Heart right ventricle (tissue), 16 donors: ENCODE results near the gene DNASE1L2. TPM values are rescaled to one million over a fixed set of nuclear protein-coding genes. Genes with fewer than 3 reads are reported as not detected.
A peak's percentile ranks its signal among the peaks of the same experiment; 100 is the strongest.

ENCODE experiments used
- ATAC-seq, 8 donors: fragments of 200-7000 bp; cut with Tn5 transposase; one replicate each; pipeline ENCODE4 v1.9.1; 2020; ENCODE audit warnings: mild to moderate bottlenecking in 8 of 8, moderate library complexity in 8 of 8, moderate number of reproducible peaks in 1 of 8
- DNase-seq, 2 donors: peaks; one replicate each; pipeline ENCODE4 v3.0.0-alpha.2; 2020
- H3K27ac ChIP-seq, 10 donors: fragments of 200-600 bp; sonication (generic) in 2 of 10; one replicate each; pipeline versions ENCODE4 v1.5.0 to v1.8.0; 2020 to 2022; ENCODE audit warnings: mild to moderate bottlenecking in 3 of 10
- H3K27me3 ChIP-seq, 7 donors: fragments of 200-600 bp; one replicate each; pipeline ENCODE4 v1.8.0; 2021 to 2022; ENCODE audit warnings: mild to moderate bottlenecking in 2 of 7
- H3K36me3 ChIP-seq, 9 donors: fragments of 200-600 bp; sonication (generic) in 1 of 9; one replicate each; pipeline versions ENCODE4 v1.5.0 to v1.8.0; 2020 to 2022; ENCODE audit warnings: mild to moderate bottlenecking in 2 of 9
- H3K4me1 ChIP-seq, 9 donors: fragments of 200-600 bp; sonication (generic) in 1 of 9; one replicate each; pipeline versions ENCODE4 v1.5.0 to v1.8.0; 2020 to 2022; ENCODE audit warnings: mild to moderate bottlenecking in 4 of 9
- H3K4me3 ChIP-seq, 10 donors: fragments of 200-600 bp; sonication (generic) in 2 of 10; one replicate each; pipeline versions ENCODE4 v1.5.0 to v1.8.0; 2020 to 2022; ENCODE audit warnings: mild to moderate bottlenecking in 7 of 10, moderate library complexity in 2 of 10
- H3K9me3 ChIP-seq, 11 donors: fragments of 200-600 bp in 10 of 11; sonication (generic) in 2 of 11; one replicate each; pipeline versions ENCODE4 v1.5.0 to v1.8.0; 2013 to 2022; ENCODE audit warnings: mild to moderate bottlenecking in 2 of 11, control low read depth in 1 of 11, moderate library complexity in 1 of 11
- WGBS, 2 donors: extraction: QIAGEN DNeasy Blood & Tissue Kit; methylation state at CpG; one replicate each; pipeline ENCODE4 v1.1.7; 2013; ENCODE audit warnings: inconsistent platforms in 1 of 2; 5-methylcytosine and 5-hydroxymethylcytosine counted together
- intact Hi-C, 10 donors: fragments of 100-400 bp; cut with DNase I; formaldehyde crosslinking; loops; one replicate each; pipeline versions ENCODE4 v1.11.1 to v1.14.2; 2022
- polyA plus RNA-seq, 2 donors: library from polyadenylated mRNA; stranded (reverse); fragments of 200-250 nt; gene quantifications; one replicate each; pipeline ENCODE4 v1.2.3, GENCODE V29; 2013
- total RNA-seq, 10 donors: library from RNA; stranded (reverse); fragmentation: NEBNext Ultra II Directional in 3 of 10; extraction: Animal tissue kit (Norgen Biotek cat#: 25700) in 3 of 10; gene quantifications; one replicate each; pipeline versions ENCODE4 v1.2.1 to v1.2.4, GENCODE V29; 2021 to 2023
- TF ChIP-seq, protein P1 (sequence below), 9 donors: fragments of 200-600 bp; sonication (generic) in 2 of 9; IDR thresholded peaks; one replicate each; pipeline versions ENCODE4 v1.5.0 to v1.8.0; 2021 to 2022; ENCODE audit warnings: antibody characterized with exemption in 9 of 9, mild to moderate bottlenecking in 5 of 9, moderate library complexity in 1 of 9
- donor health status: Arrhythmogenic right ventricular cardiomyopathy.
- donor health status: ischemic (EF 13 %, LVEDD 7.1; RV severe dilation, severe dysfunction).
- donor health status: healthy with polysubstance abuse.
- donor health status: DM: no; HTN: yes; CAD: no.
- donor health status: DM: no; HTN: no; CAD: no.
- donor health status: ischemic (EF 25% LVEDD 6.9; RV normal size, moderate dysfunction).
- donor health status: ischemic (EF 25% LVEDD 5.7; RV mildly dilated, moderate dysfunction).
- donor health status: healthy.
- donor health status: DM: yes; HTN: yes; CAD: no.
- donor health status: Ischemic cardiomyopathy.
- donor health status: ischemic (EF 35%, LVEDD 5.7; RV mildly dilated, moderate dysfunction).
- donor health status: nonischemic (EF 11% LVEDD 7.7; RV severe dilation, severe dysfunction).
- donor health status: DM: yes; HTN: yes; CAD: no.
- donor health status: PGD.
- donor health status: ischemic (EF 29% LVEDD 5.4; RV normal size, mild dysfunction).
- donor health status: nonischemic (EF 23%, LVEDD 6.1; RV moderate dilation, normal function).

The DNASE1L2 gene
- total and polyA plus RNA-seq, 12 donors, result 0.15 to 1.2 (median 0.35) TPM; not detected in 1

DNA sequence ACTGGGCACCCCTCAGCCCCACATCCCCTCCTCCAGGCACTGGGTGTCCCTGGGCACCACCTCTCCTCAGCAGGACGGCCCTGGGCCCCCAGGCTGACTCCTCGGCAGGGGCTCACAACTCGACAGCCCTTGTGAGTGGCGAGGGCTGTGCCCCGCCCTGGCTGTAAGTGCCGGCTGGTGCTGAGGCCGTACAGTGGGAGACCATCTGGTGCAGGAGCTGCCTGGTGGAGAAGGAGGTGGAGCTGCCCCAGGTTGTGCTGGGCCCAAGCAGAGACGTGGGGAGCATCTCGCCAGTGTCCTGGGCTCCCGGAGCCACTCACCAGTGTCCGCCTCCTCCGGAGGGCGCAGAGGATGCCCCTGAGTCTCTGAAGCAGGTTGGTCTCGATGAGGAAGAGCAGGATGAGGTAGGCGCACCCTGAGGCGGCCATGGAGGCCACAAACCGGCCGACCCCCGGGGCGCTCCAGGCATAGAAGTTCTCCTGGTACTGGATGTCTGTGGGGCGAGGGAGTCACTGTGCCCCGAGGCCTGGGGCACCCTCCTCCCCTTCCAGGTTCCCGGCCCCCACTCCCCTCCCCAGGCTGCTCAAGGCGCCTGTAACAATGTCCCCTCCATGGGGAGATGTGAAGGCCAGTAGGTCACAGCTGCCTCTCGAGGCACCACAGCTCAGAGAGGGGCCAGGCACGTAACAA lies 46.8 kb downstream of the DNASE1L2 start:
- TF ChIP-seq, protein P1, sequence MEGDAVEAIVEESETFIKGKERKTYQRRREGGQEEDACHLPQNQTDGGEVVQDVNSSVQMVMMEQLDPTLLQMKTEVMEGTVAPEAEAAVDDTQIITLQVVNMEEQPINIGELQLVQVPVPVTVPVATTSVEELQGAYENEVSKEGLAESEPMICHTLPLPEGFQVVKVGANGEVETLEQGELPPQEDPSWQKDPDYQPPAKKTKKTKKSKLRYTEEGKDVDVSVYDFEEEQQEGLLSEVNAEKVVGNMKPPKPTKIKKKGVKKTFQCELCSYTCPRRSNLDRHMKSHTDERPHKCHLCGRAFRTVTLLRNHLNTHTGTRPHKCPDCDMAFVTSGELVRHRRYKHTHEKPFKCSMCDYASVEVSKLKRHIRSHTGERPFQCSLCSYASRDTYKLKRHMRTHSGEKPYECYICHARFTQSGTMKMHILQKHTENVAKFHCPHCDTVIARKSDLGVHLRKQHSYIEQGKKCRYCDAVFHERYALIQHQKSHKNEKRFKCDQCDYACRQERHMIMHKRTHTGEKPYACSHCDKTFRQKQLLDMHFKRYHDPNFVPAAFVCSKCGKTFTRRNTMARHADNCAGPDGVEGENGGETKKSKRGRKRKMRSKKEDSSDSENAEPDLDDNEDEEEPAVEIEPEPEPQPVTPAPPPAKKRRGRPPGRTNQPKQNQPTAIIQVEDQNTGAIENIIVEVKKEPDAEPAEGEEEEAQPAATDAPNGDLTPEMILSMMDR (IDR thresholded peaks at IDR 0.05), result no peak
- Histone ChIP-seq H3K27me3 (no peaks in the 10 kb centered on the region), H3K27ac (no peak overlapping the region), H3K9me3 (no peaks in the 10 kb centered on the region), H3K4me3 (no peak overlapping the region), H3K36me3 (peaks cover 0 to 86% (median 2%) of the 10 kb centered on the region in 9 donors), H3K4me1 (no peaks in the 10 kb centered on the region)
- no peak for DNase-seq
- ATAC-seq, result no peak
- WGBS, 2 donors, result 91 to 92% methylated on average over 25 to 26 of the region's 26 CpGs
- intact Hi-C loops, result no loop called here

GRCh38 chr16:2284001-2284770 lies 47.9 kb downstream of the DNASE1L2 start:
- TF ChIP-seq, protein P1 (IDR thresholded peaks at IDR 0.05), result no peak
- intact Hi-C loops, result no loop called here
- no peaks in the 10 kb centered on the region for H3K4me1 ChIP-seq
- no peaks in the 10 kb centered on the region for H3K9me3 ChIP-seq
- DNase-seq, result no peak
- no peak overlapping the region for H3K4me3 ChIP-seq
- ATAC-seq, result peak in 1 of 8 donors; percentile 5
- no peak overlapping the region for H3K27ac ChIP-seq
- WGBS, 2 donors, result 93% methylated on average over 37 of the region's 37 CpGs
- peaks cover 0 to 86% (median 2%) of the 10 kb centered on the region in 9 donors for H3K36me3 ChIP-seq
- no peaks in the 10 kb centered on the region for H3K27me3 ChIP-seq

- Histone ChIP-seq H3K27ac (no peak overlapping the region), H3K4me1 (no peaks in the 10 kb centered on the region), H3K27me3 (no peaks in the 10 kb centered on the region), H3K9me3 (no peaks in the 10 kb centered on the region), H3K4me3 (no peak overlapping the region), H3K36me3 (peaks cover 0 to 83% (median 0%) of the 10 kb centered on the region in 9 donors)
- no peak for ATAC-seq
- 89 to 92% methylated on average over 34 to 35 of the region's 35 CpGs for WGBS, 2 donors
- intact Hi-C loops, result no loop called here
- TF ChIP-seq, protein P1 (IDR thresholded peaks at IDR 0.05), result no peak
- DNase-seq, result no peak
Measured at GRCh38 chr16:2284797-2285576, 48.7 kb downstream of the DNASE1L2 start.

DNA sequence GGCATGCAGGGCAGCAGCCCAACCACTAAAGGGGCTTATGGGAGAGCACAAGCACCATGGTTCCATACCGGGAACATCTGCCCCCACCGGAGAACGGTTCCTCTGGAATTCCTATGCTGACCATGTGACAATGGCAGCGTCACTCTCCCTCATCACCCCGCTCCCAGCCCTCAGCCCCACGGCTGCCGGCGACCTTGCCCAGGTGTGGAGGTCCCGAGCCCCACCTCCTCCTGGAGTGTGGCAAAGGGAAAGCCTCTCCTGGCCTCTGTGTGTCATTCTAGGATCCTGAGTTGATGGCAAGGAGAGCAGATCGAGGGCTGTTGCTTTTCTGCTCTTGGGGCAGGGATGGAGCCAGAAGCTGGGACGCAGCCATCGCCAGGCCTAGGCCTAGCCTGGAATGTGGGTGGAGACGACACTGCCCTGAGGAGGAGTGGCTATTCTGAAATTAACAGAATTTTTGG lies 49.5 kb downstream of the DNASE1L2 start:
- ATAC-seq (no peak), DNase-seq (no peak)
- Histone ChIP-seq H3K27me3 (no peaks in the 10 kb centered on the region), H3K9me3 (no peaks in the 10 kb centered on the region), H3K4me1 (no peaks in the 10 kb centered on the region), H3K4me3 (no peak overlapping the region), H3K36me3 (peaks cover 0 to 83% (median 3%) of the 10 kb centered on the region in 9 donors), H3K27ac (no peak overlapping the region)
- TF ChIP-seq, protein P1 (IDR thresholded peaks at IDR 0.05), result no peak
- intact Hi-C loops, result no loop called here
- 85 to 86% methylated on average over 13 of the region's 13 CpGs for WGBS, 2 donors
